ENCODE data around the gene PRPF8.
A peak's percentile ranks its signal among the peaks of the same experiment; 100 is the strongest.

The PRPF8 gene

GRCh38 chr17:1616101-1616500, 68.6 kb downstream of the PRPF8 start:
- Histone ChIP-seq H3K36me3 (ENCODE audit: control insufficient read depth in 2 of 2, insufficient read depth in 2 of 2, low read length in 2 of 2) (peaks cover 11 to 15% of the 10 kb centered on the region in 2 donors), H3K9me3 (ENCODE audit: control insufficient read depth in 2 of 2, low read length in 2 of 2) (no peaks in the 10 kb centered on the region), H3K27ac (ENCODE audit: low read depth in 2 of 2, low read length in 2 of 2) (no peak overlapping the region), H3K4me3 (ENCODE audit: low read length in 2 of 2) (no peak overlapping the region), H3K27me3 (ENCODE audit: control insufficient read depth in 2 of 2, insufficient read depth in 2 of 2, low read length in 2 of 2) (no peaks in the 10 kb centered on the region), H3K9ac (ENCODE audit: low read depth in 1 of 2, low read length in 2 of 2) (no peak overlapping the region), H3K4me1 (ENCODE audit: control insufficient read depth in 2 of 2, insufficient read depth in 2 of 2, low read length in 2 of 2) (peaks cover 6 to 12% of the 10 kb centered on the region in 2 donors)

DNA sequence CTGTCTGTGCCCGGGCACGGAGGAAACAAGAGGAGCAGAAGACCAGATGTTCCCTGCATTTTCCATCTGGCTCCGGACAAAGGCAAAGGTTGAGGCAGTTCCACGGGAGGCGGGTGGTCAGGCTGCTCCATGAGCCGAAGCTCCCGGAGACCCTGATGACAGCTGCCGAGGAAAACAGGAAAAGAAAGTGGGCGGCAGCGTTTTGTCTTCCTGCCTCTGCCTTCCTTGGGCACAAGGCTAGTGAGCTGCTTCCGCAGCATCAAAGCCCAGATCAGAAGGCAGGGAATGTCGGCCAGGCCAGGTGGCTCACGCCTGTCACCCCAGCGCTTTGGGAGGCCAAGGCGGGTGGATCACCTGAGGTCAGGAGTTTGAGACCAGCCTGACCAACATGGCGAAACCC, 72.3 kb downstream of the PRPF8 start:
- H3K4me3 ChIP-seq (ENCODE audit: low read length in 2 of 2): no peak overlapping the region
- H3K4me1 ChIP-seq (ENCODE audit: control insufficient read depth in 2 of 2, insufficient read depth in 2 of 2, low read length in 2 of 2): no peaks in the 10 kb centered on the region
- peaks cover 11 to 13% of the 10 kb centered on the region in 2 donors for H3K36me3 ChIP-seq (ENCODE audit: control insufficient read depth in 2 of 2, insufficient read depth in 2 of 2, low read length in 2 of 2)
- no peaks in the 10 kb centered on the region for H3K27me3 ChIP-seq (ENCODE audit: control insufficient read depth in 2 of 2, insufficient read depth in 2 of 2, low read length in 2 of 2)
- H3K27ac ChIP-seq (ENCODE audit: low read depth in 2 of 2, low read length in 2 of 2): no peak overlapping the region
- no peak overlapping the region for H3K9ac ChIP-seq (ENCODE audit: low read depth in 1 of 2, low read length in 2 of 2)
- no peaks in the 10 kb centered on the region for H3K9me3 ChIP-seq (ENCODE audit: control insufficient read depth in 2 of 2, low read length in 2 of 2)

- Histone ChIP-seq H3K4me1 (ENCODE audit: control insufficient read depth in 2 of 2, insufficient read depth in 2 of 2, low read length in 2 of 2) (peaks cover 0 to 2% of the 10 kb centered on the region in 2 donors), H3K4me3 (ENCODE audit: low read length in 2 of 2) (no peak overlapping the region), H3K9me3 (ENCODE audit: control insufficient read depth in 2 of 2, low read length in 2 of 2) (no peaks in the 10 kb centered on the region), H3K27ac (ENCODE audit: low read depth in 2 of 2, low read length in 2 of 2) (no peak overlapping the region), H3K36me3 (ENCODE audit: control insufficient read depth in 2 of 2, insufficient read depth in 2 of 2, low read length in 2 of 2) (peaks cover 11 to 13% of the 10 kb centered on the region in 2 donors), H3K9ac (ENCODE audit: low read depth in 1 of 2, low read length in 2 of 2) (no peak overlapping the region), H3K27me3 (ENCODE audit: control insufficient read depth in 2 of 2, insufficient read depth in 2 of 2, low read length in 2 of 2) (no peaks in the 10 kb centered on the region)
These were observed 73.0 kb downstream of the PRPF8 start for GRCh38 chr17:1611715-1612114.

- Histone ChIP-seq H3K4me1 (ENCODE audit: control insufficient read depth in 2 of 2, insufficient read depth in 2 of 2, low read length in 2 of 2) (peaks cover 0 to 4% of the 10 kb centered on the region in 2 donors), H3K27ac (ENCODE audit: low read depth in 2 of 2, low read length in 2 of 2) (no peak overlapping the region), H3K36me3 (ENCODE audit: control insufficient read depth in 2 of 2, insufficient read depth in 2 of 2, low read length in 2 of 2) (peaks cover 6 to 7% of the 10 kb centered on the region in 2 donors)
These were observed 76.0 kb downstream of the PRPF8 start for GRCh38 chr17:1608676-1609075.

DNA sequence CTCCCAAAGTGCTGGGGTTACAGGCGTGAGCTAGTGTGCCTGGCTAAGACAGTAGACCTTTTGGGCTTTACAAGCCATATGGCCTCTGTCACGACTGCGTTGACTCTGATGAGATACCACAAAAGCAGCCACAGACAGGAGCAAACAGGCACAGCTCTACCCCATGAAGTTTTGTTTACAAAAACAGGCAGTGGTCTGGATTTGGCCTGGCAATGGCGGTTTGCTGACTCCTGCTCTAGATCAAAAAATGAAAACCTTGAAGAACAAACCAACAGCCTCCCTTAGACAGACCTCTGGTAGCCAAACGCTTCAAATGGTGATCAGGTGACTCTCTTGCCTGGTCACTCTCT, 76.7 kb downstream of the PRPF8 start:
- Histone ChIP-seq H3K27me3 (ENCODE audit: control insufficient read depth in 2 of 2, insufficient read depth in 2 of 2, low read length in 2 of 2) (no peaks in the 10 kb centered on the region), H3K36me3 (ENCODE audit: control insufficient read depth in 2 of 2, insufficient read depth in 2 of 2, low read length in 2 of 2) (peaks cover 3 to 7% of the 10 kb centered on the region in 2 donors), H3K9ac (ENCODE audit: low read depth in 1 of 2, low read length in 2 of 2) (no peak overlapping the region), H3K4me3 (ENCODE audit: low read length in 2 of 2) (no peak overlapping the region), H3K4me1 (ENCODE audit: control insufficient read depth in 2 of 2, insufficient read depth in 2 of 2, low read length in 2 of 2) (peaks cover 0 to 4% of the 10 kb centered on the region in 2 donors), H3K27ac (ENCODE audit: low read depth in 2 of 2, low read length in 2 of 2) (peak overlapping the region in 1 of 2 donors; percentile 25), H3K9me3 (ENCODE audit: control insufficient read depth in 2 of 2, low read length in 2 of 2) (no peaks in the 10 kb centered on the region)

More at GRCh38 chr17:1608676-1609075, 76.0 kb downstream of the PRPF8 start:
- Histone ChIP-seq H3K4me3 (ENCODE audit: low read length in 2 of 2) (no peak overlapping the region), H3K9ac (ENCODE audit: low read depth in 1 of 2, low read length in 2 of 2) (no peak overlapping the region), H3K9me3 (ENCODE audit: control insufficient read depth in 2 of 2, low read length in 2 of 2) (no peaks in the 10 kb centered on the region), H3K27me3 (ENCODE audit: control insufficient read depth in 2 of 2, insufficient read depth in 2 of 2, low read length in 2 of 2) (no peaks in the 10 kb centered on the region)

GRCh38 chr17:1606352-1606985, 78.2 kb downstream of the PRPF8 start:
- no peak overlapping the region for H3K9ac ChIP-seq (ENCODE audit: low read depth in 1 of 2, low read length in 2 of 2)
- peaks cover 0 to 4% of the 10 kb centered on the region in 2 donors for H3K4me1 ChIP-seq (ENCODE audit: control insufficient read depth in 2 of 2, insufficient read depth in 2 of 2, low read length in 2 of 2)
- H3K36me3 ChIP-seq (ENCODE audit: control insufficient read depth in 2 of 2, insufficient read depth in 2 of 2, low read length in 2 of 2): peaks cover 3% of the 10 kb centered on the region in 2 donors
- H3K9me3 ChIP-seq (ENCODE audit: control insufficient read depth in 2 of 2, low read length in 2 of 2): no peaks in the 10 kb centered on the region
- H3K27me3 ChIP-seq (ENCODE audit: control insufficient read depth in 2 of 2, insufficient read depth in 2 of 2, low read length in 2 of 2): no peaks in the 10 kb centered on the region
- no peak overlapping the region for H3K4me3 ChIP-seq (ENCODE audit: low read length in 2 of 2)
- peak overlapping the region in 1 of 2 donors; percentile 25 for H3K27ac ChIP-seq (ENCODE audit: low read depth in 2 of 2, low read length in 2 of 2)

DNA sequence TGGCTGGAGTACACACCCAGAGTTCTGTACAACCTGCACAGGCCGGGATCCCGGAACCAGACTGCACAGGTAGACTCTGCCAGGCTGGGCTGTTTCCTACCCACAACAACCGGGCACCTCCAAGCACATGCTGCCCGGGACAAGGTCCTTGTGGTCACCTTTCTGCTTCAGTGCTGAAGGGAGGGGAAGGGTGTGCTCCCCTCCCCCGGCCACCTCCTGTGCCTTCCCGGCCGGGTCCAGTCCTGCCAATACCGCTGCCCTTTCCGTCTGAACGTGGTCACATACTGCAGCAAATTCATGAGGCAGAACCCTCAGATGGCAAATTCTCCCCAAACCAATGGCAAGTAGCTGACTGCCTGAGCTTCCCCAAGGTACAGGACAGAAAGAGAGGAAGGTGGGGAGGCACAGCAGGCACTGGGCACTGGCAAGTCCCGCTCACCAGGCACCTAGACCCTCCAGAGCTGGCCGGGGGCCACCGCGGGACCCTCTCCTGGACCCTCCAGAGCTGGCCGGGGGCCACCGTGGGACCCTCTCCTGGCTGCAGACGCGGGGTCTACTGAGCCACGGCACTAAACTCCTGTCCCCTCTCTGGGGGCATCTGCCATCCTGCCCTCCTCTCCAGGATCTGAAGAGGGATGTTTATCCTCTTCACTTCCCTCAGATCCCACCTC, 78.9 kb downstream of the PRPF8 start:
- Histone ChIP-seq H3K36me3 (ENCODE audit: control insufficient read depth in 2 of 2, insufficient read depth in 2 of 2, low read length in 2 of 2) (peaks cover 4% of the 10 kb centered on the region in 2 donors), H3K27ac (ENCODE audit: low read depth in 2 of 2, low read length in 2 of 2) (no peak overlapping the region)

GRCh38 chr17:1604831-1605528, 79.7 kb downstream of the PRPF8 start:
- Histone ChIP-seq H3K9me3 (ENCODE audit: control insufficient read depth in 2 of 2, low read length in 2 of 2) (no peaks in the 10 kb centered on the region), H3K36me3 (ENCODE audit: control insufficient read depth in 2 of 2, insufficient read depth in 2 of 2, low read length in 2 of 2) (peaks cover 4% of the 10 kb centered on the region in 2 donors), H3K4me1 (ENCODE audit: control insufficient read depth in 2 of 2, insufficient read depth in 2 of 2, low read length in 2 of 2) (peaks cover 0 to 4% of the 10 kb centered on the region in 2 donors), H3K27me3 (ENCODE audit: control insufficient read depth in 2 of 2, insufficient read depth in 2 of 2, low read length in 2 of 2) (no peaks in the 10 kb centered on the region), H3K4me3 (ENCODE audit: low read length in 2 of 2) (no peak overlapping the region), H3K9ac (ENCODE audit: low read depth in 1 of 2, low read length in 2 of 2) (no peak overlapping the region), H3K27ac (ENCODE audit: low read depth in 2 of 2, low read length in 2 of 2) (no peak overlapping the region)

More for the DNA sequence above, 78.9 kb downstream of the PRPF8 start:
- Histone ChIP-seq H3K9me3 (ENCODE audit: control insufficient read depth in 2 of 2, low read length in 2 of 2) (no peaks in the 10 kb centered on the region), H3K4me3 (ENCODE audit: low read length in 2 of 2) (no peak overlapping the region), H3K27me3 (ENCODE audit: control insufficient read depth in 2 of 2, insufficient read depth in 2 of 2, low read length in 2 of 2) (no peaks in the 10 kb centered on the region), H3K9ac (ENCODE audit: low read depth in 1 of 2, low read length in 2 of 2) (no peak overlapping the region), H3K4me1 (ENCODE audit: control insufficient read depth in 2 of 2, insufficient read depth in 2 of 2, low read length in 2 of 2) (peaks cover 0 to 4% of the 10 kb centered on the region in 2 donors)

DNA sequence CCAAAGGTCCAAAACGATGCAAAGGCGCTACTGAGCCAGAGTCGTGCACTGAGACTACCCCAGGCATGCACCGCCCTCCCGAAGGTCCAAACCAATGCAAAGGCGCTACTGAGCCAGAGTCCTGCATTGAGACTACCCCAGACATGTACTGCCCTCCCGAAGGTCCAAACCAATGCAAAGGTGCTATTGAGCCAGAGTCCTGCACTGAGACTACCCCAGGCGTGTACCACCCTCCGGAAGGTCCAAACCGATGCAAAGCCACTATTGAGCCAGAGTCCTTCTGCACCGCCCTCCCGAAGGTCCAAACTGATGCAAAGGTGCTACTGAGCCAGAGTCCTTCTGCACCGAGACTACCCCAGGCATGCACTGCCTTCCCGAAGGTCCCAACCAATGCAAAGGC, 83.1 kb downstream of the PRPF8 start:
- Histone ChIP-seq H3K36me3 (ENCODE audit: control insufficient read depth in 2 of 2, insufficient read depth in 2 of 2, low read length in 2 of 2) (peaks cover 4% of the 10 kb centered on the region in 2 donors), H3K4me3 (ENCODE audit: low read length in 2 of 2) (no peak overlapping the region), H3K27me3 (ENCODE audit: control insufficient read depth in 2 of 2, insufficient read depth in 2 of 2, low read length in 2 of 2) (no peaks in the 10 kb centered on the region), H3K9me3 (ENCODE audit: control insufficient read depth in 2 of 2, low read length in 2 of 2) (no peaks in the 10 kb centered on the region), H3K4me1 (ENCODE audit: control insufficient read depth in 2 of 2, insufficient read depth in 2 of 2, low read length in 2 of 2) (peaks cover 0 to under 1% of the 10 kb centered on the region in 2 donors), H3K9ac (ENCODE audit: low read depth in 1 of 2, low read length in 2 of 2) (no peak overlapping the region), H3K27ac (ENCODE audit: low read depth in 2 of 2, low read length in 2 of 2) (no peak overlapping the region)

Measured in mucosa of rectum (tissue), 2 donors.